HEK293T (cell line): ENCODE measurements around the gene SGPL1.

Experiments used
- CTCF ChIA-PET: fragments of 350-600 bp; formaldehyde crosslinking; extraction: SDS; loops from one replicate; lab custom pipeline; 2021; ENCODE audit warnings: antibody characterized with exemption, inconsistent platforms; lab: Yijun Ruan, JAX
- POLR2A ChIA-PET: fragments of 350-600 bp; formaldehyde crosslinking; extraction: SDS; loops from one replicate; lab custom pipeline; 2020; ENCODE audit warnings: antibody characterized with exemption, inconsistent platforms; lab: Yijun Ruan, JAX
- DNase-seq: peaks from one replicate; pipeline ENCODE4 v3.0.0; 2012; ENCODE audit warnings: mixed read lengths; ENCODE audit errors: extremely low spot score
- ARNT ChIP-seq: fragments of 450-650 bp; IDR thresholded peaks from 2 replicates; pipeline ENCODE4 v1.6.1; 2017; ENCODE audit warnings: mild to moderate bottlenecking
- BHLHE40 ChIP-seq: fragments of 450-650 bp; IDR thresholded peaks from 2 replicates; pipeline ENCODE4 v1.6.1; 2016; ENCODE audit warnings: mild to moderate bottlenecking, moderate library complexity, borderline replicate concordance
- CTBP1 ChIP-seq: fragments of 450-650 bp; IDR thresholded peaks from 2 replicates; pipeline ENCODE4 v1.6.1; 2016; ENCODE audit warnings: borderline replicate concordance
- ELF4 ChIP-seq: fragments of 450-650 bp; IDR thresholded peaks from 2 replicates; pipeline ENCODE4 v1.6.1; 2017; ENCODE audit warnings: antibody characterized with exemption
- FOXA1 ChIP-seq: fragments of 450-650 bp; IDR thresholded peaks from 2 replicates; pipeline ENCODE4 v1.6.1; 2016; ENCODE audit warnings: mild to moderate bottlenecking
- FOXK2 ChIP-seq: fragments of 450-650 bp; IDR thresholded peaks from 2 replicates; pipeline ENCODE4 v1.6.1; 2016; ENCODE audit warnings: mild to moderate bottlenecking
- FOXM1 ChIP-seq: fragments of 450-650 bp; IDR thresholded peaks from 2 replicates; pipeline ENCODE4 v1.6.1; 2017; ENCODE audit warnings: mild to moderate bottlenecking, borderline replicate concordance
- HDGF ChIP-seq: fragments of 450-650 bp; IDR thresholded peaks from 2 replicates; pipeline ENCODE4 v1.6.1; 2017; ENCODE audit warnings: antibody characterized with exemption, borderline replicate concordance
- L3MBTL2 ChIP-seq: fragments of 450-650 bp; conservative IDR thresholded peaks from 2 replicates; pipeline ENCODE4 v1.6.1; 2016; ENCODE audit warnings: mild to moderate bottlenecking
- LEF1 ChIP-seq: fragments of 450-650 bp; IDR thresholded peaks from 2 replicates; pipeline ENCODE4 v1.6.1; 2017; ENCODE audit warnings: mild to moderate bottlenecking, borderline replicate concordance
- NFRKB ChIP-seq: fragments of 450-650 bp; IDR thresholded peaks from 2 replicates; pipeline ENCODE4 v1.6.1; 2016; ENCODE audit warnings: mild to moderate bottlenecking, moderate library complexity
- SP1 ChIP-seq: fragments of 450-650 bp; IDR thresholded peaks from 2 replicates; pipeline ENCODE4 v1.6.1; 2017
- SUZ12 ChIP-seq: fragments of 450-650 bp; IDR thresholded peaks from 2 replicates; pipeline ENCODE4 v1.6.1; 2016; ENCODE audit warnings: mild to moderate bottlenecking
- TARDBP ChIP-seq: fragments of 450-650 bp; IDR thresholded peaks from 2 replicates; pipeline ENCODE4 v1.6.1; 2016
- ZNF384 ChIP-seq: fragments of 450-650 bp; IDR thresholded peaks from 2 replicates; pipeline ENCODE4 v1.6.1; 2016
- TF ChIP-seq, protein P1 (sequence below): fragments of 450-650 bp; IDR thresholded peaks from 2 replicates; pipeline ENCODE4 v1.6.1; 2016

SGPL1 gene

DNA sequence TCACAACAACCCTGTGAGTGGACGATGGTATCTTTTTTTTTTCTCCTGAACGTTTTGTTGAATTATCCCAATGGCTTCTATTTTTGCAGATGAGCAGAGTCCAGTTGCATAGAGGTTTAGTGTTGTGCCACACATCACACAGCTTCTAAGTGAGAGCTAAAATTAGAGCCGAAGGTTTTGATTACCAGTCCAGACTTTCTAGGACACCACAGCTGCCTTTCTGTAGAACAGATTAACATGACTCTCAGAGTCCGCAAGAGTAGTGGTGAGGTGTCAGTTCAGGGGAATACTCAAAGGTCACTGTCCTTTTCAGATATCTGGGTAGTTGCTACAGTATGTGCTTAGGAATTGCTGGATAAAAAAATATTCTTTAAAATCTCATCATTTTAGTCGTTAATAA, 13.8 kb downstream of the SGPL1 start:
- ChIA-PET CTCF (interaction anchor here (0.6 kb wide), 1 partner anchor 304 kb away, joined by 4 read pairs; no protein-coding TSS in a partner anchor), POLR2A (interaction anchor here (1.0 kb wide), 2 partner anchors 13 to 58 kb away, joined by 3 read pairs; no protein-coding TSS in a partner anchor)

GRCh38 chr10:70830164-70830563, 14.4 kb downstream of the SGPL1 start:
- ChIA-PET CTCF (no interaction called here), POLR2A (interaction anchor here (1.0 kb wide), 1 partner anchor 14 kb away, joined by 3 read pairs; no protein-coding TSS in a partner anchor)
- no peak for TF ChIP-seq SUZ12
- no peak for TF ChIP-seq FOXK2
- no peak for TF ChIP-seq FOXA1
- TF ChIP-seq, protein P1, sequence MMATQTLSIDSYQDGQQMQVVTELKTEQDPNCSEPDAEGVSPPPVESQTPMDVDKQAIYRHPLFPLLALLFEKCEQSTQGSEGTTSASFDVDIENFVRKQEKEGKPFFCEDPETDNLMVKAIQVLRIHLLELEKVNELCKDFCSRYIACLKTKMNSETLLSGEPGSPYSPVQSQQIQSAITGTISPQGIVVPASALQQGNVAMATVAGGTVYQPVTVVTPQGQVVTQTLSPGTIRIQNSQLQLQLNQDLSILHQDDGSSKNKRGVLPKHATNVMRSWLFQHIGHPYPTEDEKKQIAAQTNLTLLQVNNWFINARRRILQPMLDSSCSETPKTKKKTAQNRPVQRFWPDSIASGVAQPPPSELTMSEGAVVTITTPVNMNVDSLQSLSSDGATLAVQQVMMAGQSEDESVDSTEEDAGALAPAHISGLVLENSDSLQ: no peak
- no peak for TF ChIP-seq LEF1
- no peak for TF ChIP-seq HDGF
- TF ChIP-seq ZNF384: no peak
- no peak for DNase-seq

More for the DNA sequence above, 13.8 kb downstream of the SGPL1 start:
- TF ChIP-seq ELF4 (no peak), BHLHE40 (no peak), CTBP1 (no peak), TARDBP (no peak), LEF1 (no peak), NFRKB (no peak), ARNT (no peak), FOXK2 (no peak), FOXA1 (no peak), SUZ12 (no peak), HDGF (no peak), FOXM1 (no peak)
- TF ChIP-seq, protein P1: no peak
- no peak for DNase-seq

- POLR2A ChIA-PET: interaction anchor here (1.2 kb wide), 1 partner anchor 16 kb away, joined by 4 read pairs; no protein-coding TSS in a partner anchor
- no peak for DNase-seq
- TF ChIP-seq L3MBTL2: no peak
- TF ChIP-seq LEF1: no peak
- TF ChIP-seq SUZ12: no peak
- no peak for TF ChIP-seq FOXK2
- TF ChIP-seq TARDBP: no peak
- no peak for TF ChIP-seq ELF4
- TF ChIP-seq, protein P1: no peak
- no peak for TF ChIP-seq ZNF384
- no peak for TF ChIP-seq FOXA1
- no peak for TF ChIP-seq HDGF
- no peak for TF ChIP-seq CTBP1
- no peak for TF ChIP-seq SP1
- TF ChIP-seq ARNT: no peak
- CTCF ChIA-PET: no interaction called here
Observed at GRCh38 chr10:70832221-70832620, 16.5 kb downstream of the SGPL1 start.

DNA sequence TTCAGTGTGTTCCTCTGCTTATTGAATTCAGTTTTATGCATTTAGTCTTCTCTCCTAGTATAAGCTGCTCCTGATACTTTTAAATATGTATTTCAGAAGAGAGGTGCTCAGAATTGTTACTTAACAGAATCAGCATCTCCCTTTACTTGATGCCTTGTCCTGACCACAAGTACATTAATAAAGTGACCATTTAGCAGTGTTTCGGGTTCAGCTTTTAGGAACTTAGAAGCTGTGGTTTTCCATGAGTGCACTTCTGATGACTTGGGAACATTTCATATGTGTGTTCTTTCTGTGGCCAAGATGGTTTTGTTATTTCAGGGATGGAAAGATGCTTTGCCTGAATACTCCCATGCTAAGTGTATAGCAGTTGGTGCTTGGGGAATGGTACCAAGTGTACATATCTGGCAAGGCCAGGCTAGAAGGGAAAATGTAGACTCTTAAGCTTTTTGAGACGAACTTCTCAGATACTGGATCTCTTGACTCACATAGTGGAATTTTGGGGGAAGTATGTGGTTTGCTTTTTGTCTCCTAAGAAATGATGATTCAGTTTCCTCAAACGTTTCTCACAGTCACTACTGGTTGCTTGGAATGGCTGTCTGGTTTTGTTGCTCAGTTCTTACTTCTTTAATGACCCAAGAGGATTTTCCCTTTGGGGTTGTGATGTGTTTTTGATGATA, 17.2 kb downstream of the SGPL1 start:
- DNase-seq: no peak
- CTCF ChIA-PET: no interaction called here
- TF ChIP-seq ARNT (no peak), FOXA1 (no peak), TARDBP (no peak), HDGF (no peak), CTBP1 (no peak), BHLHE40 (no peak), ELF4 (no peak), LEF1 (no peak), ZNF384 (no peak), SUZ12 (no peak), L3MBTL2 (no peak)
- POLR2A ChIA-PET: interaction anchor here (1.2 to 1.6 kb wide), 2 partner anchors 16 kb away, joined by 4 to 5 read pairs; no protein-coding TSS in a partner anchor

DNA sequence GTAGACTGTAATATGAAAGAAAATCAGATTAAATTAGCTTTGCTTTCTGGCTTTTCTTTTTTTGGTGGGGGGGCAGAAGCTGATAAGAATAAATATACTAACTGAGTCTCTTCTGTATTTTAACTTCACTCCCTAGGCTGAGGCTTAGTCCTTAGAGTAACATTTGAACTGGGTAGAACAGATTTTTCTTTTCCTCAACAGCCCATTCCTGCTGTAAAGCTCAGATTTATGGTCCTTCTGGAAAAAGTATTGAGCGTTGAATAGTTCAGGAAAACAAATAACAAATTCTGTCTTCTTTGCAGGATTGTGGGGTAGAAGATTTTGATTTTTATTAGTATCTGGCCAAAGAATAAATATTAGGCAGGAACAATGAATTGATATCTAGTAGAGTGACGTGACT, 17.9 kb downstream of the SGPL1 start:
- TF ChIP-seq ELF4 (no peak), LEF1 (no peak), FOXA1 (no peak), ARNT (no peak), ZNF384 (no peak), NFRKB (no peak), HDGF (no peak), CTBP1 (no peak), FOXM1 (no peak), L3MBTL2 (no peak), TARDBP (no peak), BHLHE40 (no peak), SP1 (no peak), FOXK2 (no peak)
- TF ChIP-seq, protein P1: no peak
- no peak for DNase-seq
- ChIA-PET CTCF (no interaction called here), POLR2A (interaction anchor here (1.6 kb wide), 1 partner anchor 17 kb away, joined by 5 read pairs; no protein-coding TSS in a partner anchor)
